Epithelial cell of prostate (primary cell): Measurements from ENCODE around the gene TSHZ2.
A peak's percentile ranks its signal among the peaks of the same experiment; 100 is the strongest.

Source experiments
- DNase-seq: peaks from one replicate; pipeline ENCODE4 v3.0.0-alpha.2; 2011; ENCODE audit warnings: low read depth, low spot score
- H3K27ac ChIP-seq: fragments of 450-650 bp; 2 replicates; pipeline ENCODE4 v1.5.1; 2017; ENCODE audit warnings: mild to moderate bottlenecking

The TSHZ2 gene

DNA sequence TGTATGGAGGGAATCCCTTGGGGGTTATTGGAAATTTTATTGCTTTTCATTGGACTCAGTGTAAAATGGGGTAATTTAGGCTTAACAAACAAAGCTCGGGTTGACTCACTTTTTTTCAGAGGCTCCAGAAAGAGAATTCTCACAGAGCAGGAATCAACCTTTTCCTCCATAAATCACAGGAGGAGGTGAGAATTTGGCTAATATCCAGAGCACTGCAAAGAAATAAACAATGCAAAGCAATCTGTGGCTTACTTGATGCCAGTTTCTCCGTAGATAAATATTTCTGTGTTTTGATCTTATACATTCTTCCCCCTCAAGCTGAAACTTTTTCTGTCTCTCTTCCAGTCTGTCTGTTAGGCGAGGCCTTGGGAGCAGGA, 176.6 kb downstream of the TSHZ2 start:
- H3K27ac ChIP-seq: no peak overlapping the region
- DNase-seq: no peak

GRCh38 chr20:53149148-53149889, 177.2 kb downstream of the TSHZ2 start:
- no peak overlapping the region for H3K27ac ChIP-seq
- no peak for DNase-seq

GRCh38 chr20:53149890-53150205, 177.7 kb downstream of the TSHZ2 start:
- H3K27ac ChIP-seq: no peak overlapping the region
- DNase-seq: no peak

- H3K27ac ChIP-seq: no peak overlapping the region
- DNase-seq: no peak
Observed at GRCh38 chr20:53150532-53150931, 178.4 kb downstream of the TSHZ2 start.

- DNase-seq: no peak
- H3K27ac ChIP-seq: no peak overlapping the region
Observed at GRCh38 chr20:53152228-53152627, 180.1 kb downstream of the TSHZ2 start.

- DNase-seq: no peak
- H3K27ac ChIP-seq: no peak overlapping the region
Observed at GRCh38 chr20:53154540-53154939, 182.4 kb downstream of the TSHZ2 start.

DNA sequence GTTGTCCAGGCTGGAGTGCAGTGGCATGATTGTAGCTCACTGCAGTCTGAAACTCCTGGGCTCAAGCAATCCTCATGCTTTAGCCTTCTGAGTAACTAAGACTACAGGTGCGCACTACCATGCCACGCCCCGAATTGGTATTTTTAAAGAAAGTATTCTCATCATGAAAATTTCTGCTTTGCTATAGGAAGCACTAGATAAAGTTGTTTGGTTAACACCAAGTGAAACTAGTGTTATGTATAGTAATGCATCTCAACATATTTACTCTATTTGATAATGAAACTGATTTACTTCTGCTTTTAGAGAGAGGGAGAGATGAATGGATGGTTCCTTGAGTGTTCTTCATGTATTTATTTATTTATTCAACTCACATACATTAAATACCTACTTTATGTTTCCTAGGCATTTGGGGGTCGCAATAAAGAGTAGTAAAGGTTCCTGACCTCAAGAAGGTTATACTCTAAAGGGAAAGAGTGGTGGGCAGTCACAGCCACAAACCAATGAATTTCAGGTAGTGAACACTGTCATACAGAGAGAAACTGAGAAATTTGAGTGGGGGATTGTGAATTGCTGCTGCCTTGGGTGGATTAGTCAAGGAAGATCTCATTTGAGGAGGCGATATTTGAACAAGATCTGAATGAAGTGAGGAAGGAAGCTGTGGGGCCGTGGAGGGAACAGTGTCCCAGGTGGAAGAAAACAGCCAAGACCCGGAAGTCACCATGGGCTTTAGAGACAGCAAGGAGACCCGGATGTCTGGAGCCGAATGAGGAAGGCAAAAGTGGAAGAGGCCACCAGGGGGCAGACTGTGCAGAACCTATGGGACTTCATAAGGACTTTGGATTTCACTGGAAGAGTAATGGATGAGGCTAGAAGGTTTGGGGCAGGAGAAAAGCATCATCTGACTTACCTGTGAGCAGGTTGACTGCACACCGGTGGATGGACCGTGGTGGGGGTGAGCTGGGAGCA, 185.6 kb downstream of the TSHZ2 start:
- no peak overlapping the region for H3K27ac ChIP-seq
- DNase-seq: no peak

DNA sequence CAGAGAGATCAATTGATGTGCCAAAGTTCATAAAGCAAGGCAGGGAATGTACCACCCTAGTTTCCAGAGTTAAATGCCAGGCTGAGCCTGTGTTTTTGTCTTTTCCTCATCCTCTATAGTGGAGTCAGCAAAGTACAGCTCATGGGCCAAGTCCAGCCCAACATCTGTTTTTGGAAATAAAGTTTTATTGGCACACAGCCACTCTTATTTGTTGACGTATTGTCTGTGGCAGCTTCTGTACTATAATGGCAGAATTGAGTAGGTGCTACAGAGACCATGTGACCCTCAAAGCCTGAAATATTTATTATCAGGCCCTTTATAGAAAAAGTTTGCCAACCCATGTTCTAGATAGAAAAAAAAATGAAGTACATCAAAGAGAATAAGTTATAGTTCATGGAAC, 187.0 kb downstream of the TSHZ2 start:
- no peak for DNase-seq
- H3K27ac ChIP-seq: no peak overlapping the region

GRCh38 chr20:53161073-53161472, 188.9 kb downstream of the TSHZ2 start:
- no peak for DNase-seq

GRCh38 chr20:53161473-53161872, 189.3 kb downstream of the TSHZ2 start:
- peak overlapping the region; percentile 45 for H3K27ac ChIP-seq
- peak; percentile 43 for DNase-seq

More at GRCh38 chr20:53161073-53161472, 188.9 kb downstream of the TSHZ2 start:
- H3K27ac ChIP-seq: no peak overlapping the region

- H3K27ac ChIP-seq: peak overlapping the region; percentile 45
- DNase-seq: peak; percentile 56
Observed at GRCh38 chr20:53162251-53162835, 190.2 kb downstream of the TSHZ2 start.

DNA sequence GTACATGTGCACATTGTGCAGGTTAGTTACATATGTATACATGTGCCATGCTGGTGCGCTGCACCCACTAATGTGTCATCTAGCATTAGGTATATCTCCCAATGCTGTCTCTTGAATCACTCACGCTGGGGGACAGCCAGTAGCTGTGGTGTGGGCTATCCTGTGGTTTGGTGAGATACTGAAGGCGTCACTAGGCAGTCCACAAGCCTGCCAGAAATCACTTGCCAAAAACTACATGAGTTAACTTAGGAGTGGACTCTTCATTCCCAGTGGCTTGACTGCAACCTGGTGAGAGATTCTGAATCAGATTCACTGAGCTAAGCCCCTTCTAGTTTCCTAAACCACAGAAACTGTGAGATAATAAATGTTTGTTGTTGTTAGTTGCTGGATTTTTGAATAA, 191.3 kb downstream of the TSHZ2 start:
- DNase-seq: peak; percentile 34
- H3K27ac ChIP-seq: no peak overlapping the region

DNA sequence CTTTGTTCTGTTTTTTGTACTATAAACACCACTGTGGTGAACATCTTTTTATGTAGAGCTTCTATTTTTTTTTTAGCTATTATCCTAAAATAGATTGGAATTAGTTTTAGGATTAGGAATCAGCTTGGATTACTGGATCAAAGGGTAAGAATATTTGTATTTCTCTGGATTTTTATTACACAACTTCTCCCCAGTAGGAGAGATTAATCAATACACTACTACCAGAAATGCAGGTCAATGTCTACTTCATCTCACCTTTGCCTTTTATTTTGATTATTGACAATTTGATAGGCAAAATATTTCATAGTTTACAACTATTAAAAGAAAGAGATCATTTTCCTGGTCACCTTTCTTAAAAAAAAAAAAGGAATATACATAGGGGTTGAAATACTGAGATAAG, 191.9 kb downstream of the TSHZ2 start:
- DNase-seq: no peak

DNA sequence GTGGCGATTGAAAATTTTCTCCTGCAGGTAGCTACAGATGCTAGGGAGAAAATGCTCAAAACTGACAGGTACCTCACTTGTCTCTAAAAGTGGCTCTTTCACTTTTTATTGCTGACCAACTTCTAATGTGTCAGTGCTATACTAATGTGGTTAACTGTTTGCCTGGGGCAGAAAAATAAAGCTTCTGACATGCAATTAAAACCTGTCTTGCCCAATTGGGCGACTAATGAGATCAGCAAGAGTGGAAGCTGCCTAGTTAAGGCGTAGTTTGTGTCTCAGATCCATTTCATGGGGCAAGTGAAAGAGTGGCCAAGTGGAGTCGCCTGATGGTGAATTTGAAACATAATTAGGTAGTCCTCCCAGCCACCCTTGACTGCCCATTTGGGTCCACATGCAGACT, 193.3 kb downstream of the TSHZ2 start:
- peak; percentile 26 for DNase-seq

More for the DNA sequence above, 191.9 kb downstream of the TSHZ2 start:
- no peak overlapping the region for H3K27ac ChIP-seq

GRCh38 chr20:53168491-53168890, 196.3 kb downstream of the TSHZ2 start:
- no peak for DNase-seq
- H3K27ac ChIP-seq: no peak overlapping the region

More for the DNA sequence above, 193.3 kb downstream of the TSHZ2 start:
- H3K27ac ChIP-seq: no peak overlapping the region

DNA sequence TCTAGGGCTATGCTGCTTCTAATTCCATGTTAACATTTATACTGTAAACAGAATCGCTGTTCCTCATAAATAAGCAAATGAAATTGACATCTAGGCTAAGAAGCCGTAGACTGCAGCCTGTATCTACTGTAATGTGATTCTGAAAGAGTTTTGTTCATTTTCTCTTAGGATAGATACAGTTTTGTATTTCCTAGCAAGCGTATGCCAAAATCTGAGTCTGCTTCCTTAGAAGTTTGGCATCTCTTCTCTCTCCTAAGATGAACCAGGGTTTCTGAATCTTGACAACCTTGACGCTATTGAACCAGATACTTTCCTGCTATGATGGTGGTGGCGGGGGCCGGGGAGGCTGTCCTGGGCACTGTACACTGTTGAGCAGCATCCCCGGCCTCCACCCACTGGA, 198.0 kb downstream of the TSHZ2 start:
- DNase-seq: no peak

DNA sequence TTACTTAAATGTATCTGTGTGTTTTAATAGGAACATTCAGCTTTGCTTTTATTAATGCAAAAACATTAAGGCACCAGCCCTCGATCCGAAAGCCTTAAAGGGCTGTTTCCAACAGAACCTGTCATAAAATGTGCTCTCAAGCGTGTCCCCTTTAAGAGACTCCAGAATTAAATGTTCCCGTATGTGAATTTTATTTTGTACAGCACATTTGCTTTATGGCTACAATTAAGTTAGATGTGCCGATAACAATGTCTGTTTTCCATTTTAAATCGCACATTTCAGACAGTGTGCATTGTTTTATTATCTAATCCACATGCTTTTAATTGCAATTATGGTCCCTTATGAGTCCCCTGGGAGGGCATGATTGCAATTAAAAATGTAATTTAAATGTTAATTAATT, 198.9 kb downstream of the TSHZ2 start:
- no peak for DNase-seq
- no peak overlapping the region for H3K27ac ChIP-seq

More for the DNA sequence above, 198.0 kb downstream of the TSHZ2 start:
- H3K27ac ChIP-seq: no peak overlapping the region

GRCh38 chr20:53174454-53174853, 202.3 kb downstream of the TSHZ2 start:
- H3K27ac ChIP-seq: no peak overlapping the region

DNA sequence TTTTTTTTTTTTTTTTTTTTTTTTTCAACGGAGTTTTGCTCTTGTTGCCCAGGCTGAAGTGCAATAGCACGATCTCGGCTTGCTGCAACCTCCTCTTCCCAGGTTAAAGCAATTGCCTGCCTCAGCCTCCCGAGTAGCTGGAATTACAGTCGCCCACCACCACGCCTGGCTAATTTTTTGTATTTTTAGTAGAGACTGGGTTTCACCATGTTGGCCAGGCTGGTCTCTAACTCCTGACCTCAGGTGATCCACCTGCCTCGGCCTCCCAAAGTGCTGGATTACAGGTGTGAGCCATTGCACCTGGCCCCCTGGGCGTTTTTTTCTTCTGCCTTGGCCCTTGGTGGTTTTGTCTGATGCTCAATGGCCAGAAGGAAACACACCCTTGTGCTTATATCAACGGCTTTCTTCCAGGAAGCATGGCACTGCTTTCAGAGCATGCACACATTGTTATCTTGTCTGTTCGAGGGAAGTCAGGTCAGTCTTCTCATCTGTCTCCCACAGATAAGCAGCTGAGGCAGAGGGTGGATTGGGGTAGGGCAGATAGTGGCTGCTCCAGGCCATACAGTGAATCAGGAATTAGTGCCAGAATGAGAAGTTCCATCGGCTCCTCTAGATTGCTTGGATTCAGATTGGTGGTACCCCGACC, 203.1 kb downstream of the TSHZ2 start:
- DNase-seq: no peak
- no peak overlapping the region for H3K27ac ChIP-seq

More at GRCh38 chr20:53174454-53174853, 202.3 kb downstream of the TSHZ2 start:
- no peak for DNase-seq

DNA sequence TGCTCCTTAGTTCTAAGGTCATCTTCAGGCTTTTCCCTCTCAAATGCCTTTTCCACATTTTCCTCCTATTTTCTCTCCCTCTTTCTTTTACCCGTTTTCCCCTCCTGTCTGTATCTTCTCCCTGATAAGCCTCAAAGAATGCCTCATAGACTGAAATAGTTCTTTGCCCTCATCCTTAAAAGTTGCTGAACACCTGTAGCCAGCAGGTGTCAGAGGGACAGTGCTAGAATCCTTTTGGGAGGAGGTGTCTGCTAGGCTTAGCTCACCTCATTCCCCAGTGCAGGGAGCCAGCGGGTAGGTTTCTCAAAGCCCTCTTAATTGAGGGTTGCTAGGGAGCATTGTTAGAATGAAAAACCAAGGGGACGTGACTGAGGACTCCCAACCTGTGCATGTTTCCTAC, 204.0 kb downstream of the TSHZ2 start:
- no peak for DNase-seq
- H3K27ac ChIP-seq: no peak overlapping the region
